Stimulated activated CD8-positive, alpha-beta memory T cell treated with anti-CD3 and anti-CD28 coated beads, Interleukin-4, amount 100 ng/mL, for 1 hour (primary cell): Measurements from ENCODE around the gene PAFAH2.
"Not testable (repeated sequence)": the region's sequence is repeated elsewhere in the genome, so short reads cannot be mapped to it uniquely, and the experiment has no call there.

Source experiments
- DNase-seq, 2 donors: peaks; one replicate each; pipeline ENCODE4 v3.0.0-alpha.2; 2020; ENCODE audit warnings: low read depth in 2 of 2, low spot score in 1 of 2

The PAFAH2 gene

DNA sequence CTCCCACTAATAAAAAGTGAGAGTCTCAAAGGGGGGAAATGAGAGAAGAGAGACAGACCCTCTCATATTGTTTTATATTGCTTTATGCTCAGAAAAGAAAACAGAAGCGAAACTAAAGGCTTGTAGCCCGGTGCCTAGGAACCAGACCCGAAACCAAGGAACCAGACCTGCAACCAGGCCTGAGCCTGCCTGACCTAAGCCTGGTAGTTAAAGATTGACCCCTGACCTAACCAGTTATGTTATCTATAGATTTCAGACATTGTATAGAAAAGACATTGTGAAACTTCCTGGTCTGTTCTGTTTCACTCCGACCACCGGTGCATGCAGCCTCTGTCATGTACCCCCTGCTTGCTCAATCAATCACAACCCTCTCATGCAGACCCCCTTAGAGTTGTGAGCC is 54.4 kb downstream of the PAFAH2 start:
- not testable (repeated sequence) for DNase-seq

DNA sequence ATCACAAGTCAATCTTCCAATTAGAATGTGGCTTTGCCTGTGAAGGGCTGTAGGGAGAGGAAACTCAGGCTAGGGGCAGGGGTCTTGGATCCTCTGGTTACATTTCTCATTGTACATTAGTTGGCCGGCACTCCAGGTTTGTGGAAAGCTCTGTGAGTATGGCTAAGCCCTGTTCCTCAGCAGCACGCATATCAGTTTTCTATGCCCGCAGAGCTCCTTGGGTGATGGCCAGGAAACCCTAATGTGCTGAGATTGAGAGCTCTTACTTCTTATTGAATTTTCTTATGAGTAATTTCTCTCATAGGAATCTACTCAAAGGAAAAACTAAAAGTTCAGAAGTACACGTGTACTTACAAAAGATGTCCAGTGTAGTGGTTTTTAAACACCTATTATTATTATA is 60.9 kb downstream of the PAFAH2 start:
- DNase-seq = no peak

DNA sequence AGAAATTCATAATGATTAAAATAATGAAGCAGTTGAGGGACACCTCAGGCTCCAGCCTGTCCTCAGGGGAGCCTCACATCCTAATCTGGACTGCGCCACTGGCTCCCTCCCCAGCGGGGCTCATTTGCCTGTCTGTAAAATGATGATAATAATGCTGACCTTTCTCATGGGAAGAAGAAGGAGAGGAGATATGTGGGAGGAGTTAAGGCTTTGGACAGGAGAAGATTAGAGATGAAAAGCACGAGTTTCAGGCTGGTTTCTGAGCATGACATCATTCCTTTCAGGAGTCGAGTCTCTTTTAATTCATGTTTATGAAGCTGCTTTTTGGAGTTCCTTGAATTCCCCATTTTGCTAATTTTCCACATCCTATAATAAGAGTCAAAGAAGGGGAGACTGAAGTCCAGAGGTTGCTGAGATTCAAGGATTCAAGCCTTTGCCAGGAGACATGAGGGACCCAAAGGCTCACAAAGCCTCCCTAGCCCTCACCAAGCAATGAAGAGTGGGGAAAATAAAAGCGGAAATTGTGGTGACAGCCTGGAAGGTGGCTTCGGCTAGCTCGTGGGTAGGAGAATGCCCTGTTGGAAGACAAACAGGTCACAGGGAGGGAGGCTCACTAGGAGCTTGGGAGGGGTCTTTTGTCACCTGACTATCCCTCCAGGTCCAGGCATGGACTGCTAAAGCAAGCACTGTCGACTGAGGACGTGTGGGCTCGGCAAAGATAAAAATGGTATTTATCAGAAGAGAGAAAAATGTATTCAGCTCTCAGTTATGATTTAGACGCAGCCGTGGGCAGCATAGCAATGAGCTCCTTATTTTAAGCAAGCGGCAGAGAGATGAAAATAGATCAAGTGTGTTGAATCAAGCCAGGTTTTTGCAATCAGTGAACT is 64.1 kb downstream of the PAFAH2 start:
- no peak for DNase-seq

DNA sequence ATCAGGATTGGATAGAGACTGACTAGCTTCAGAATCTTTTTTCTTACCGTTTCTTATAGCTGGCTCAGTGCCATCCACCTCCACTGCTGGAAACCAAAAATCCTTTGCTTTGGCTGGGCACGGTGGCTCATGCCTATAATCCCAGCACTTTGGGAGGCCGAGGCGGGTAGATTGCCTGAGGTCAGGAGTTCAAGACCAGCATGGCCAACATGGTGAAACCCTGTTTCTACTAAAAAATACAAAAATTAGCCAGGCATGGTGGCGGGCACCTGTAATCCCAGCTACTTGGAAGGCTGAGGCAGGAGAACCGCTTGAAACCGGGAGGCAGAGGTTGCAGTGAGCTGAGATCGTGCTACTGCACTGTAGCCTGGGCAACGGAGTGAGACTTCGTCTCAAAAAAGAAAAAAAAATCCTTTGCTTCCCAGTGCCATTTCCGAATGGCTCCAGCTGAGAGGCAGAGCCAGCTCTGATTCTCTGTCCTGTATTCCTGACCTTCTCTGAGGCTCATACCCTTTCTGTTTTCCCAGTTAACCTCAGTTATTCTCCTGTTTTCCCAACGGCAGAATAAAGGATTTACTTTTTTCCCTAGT is 65.0 kb downstream of the PAFAH2 start:
- DNase-seq = not testable (repeated sequence)

DNA sequence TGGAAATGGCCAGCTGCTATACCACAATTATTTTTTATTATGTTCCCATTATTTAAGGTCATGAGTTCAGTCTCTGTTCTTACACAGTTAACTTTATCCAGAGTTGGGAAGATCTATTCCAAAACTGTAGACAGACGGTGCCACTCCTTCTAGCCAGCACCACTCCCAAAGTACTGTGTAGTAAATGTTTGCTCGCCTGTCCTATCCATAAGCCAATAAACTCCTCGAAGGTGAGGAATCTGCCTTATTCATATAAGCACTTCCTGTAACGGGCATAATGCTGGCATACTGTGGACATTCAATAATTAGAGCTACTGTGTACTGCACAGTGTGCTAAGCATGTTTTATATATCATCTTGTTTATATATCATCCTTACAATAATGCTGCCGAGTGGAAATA is 65.5 kb downstream of the PAFAH2 start:
- no peak for DNase-seq

DNA sequence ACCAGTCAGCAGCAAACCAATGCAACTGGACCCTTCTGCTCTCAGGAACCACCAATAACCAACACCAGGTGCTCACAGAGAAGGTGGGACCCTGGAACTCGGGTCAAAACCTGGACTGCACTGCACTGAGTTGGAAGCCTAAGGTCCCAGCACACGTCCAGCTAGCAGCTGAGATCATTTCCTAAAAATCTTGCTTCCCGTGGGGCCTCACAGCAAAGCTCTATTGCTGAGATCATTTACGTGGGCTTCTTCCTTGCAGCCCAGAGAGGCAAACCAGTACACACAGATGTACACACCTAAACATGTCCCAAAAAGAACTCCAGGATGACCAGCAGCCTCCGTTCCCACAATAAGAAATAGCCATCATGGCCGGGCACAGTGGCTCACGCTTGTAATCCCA is 68.8 kb downstream of the PAFAH2 start:
- DNase-seq = no peak

DNA sequence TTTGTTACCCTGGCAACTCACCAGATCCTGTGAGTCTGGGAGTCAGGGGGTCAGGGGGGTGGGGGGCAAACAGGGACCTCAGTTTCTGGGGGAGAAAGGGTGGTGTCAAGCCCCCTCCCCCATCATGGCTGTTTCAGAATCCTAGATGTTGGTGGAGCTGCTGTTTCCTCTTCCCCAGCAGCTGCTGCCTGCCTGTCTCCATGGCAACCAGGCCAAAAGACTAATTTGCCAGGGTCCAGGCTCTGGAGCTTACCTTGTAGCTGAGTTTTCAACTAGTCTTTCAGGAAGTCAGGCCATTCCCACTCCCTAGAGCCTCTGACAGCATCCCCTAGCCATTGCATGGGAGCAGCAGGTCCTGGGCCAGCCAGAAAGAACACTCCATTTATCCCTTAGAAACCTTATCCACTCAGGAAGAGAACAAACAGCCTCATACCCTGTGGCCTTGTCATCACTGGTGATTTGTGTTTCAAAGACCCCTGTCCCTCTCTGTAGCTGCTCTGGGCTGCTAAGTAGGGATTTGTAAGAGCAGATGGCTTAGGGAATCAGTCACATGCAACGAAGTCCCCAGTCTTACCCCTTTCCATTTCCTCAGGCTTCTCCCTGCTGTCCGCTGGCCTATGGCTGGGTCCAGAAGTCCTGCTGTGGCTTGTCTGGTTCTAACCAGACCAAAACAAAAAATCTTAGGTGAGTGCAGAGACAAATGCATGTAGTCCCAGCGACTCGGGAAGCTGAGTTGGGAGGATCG is 70.2 kb downstream of the PAFAH2 start:
- no peak for DNase-seq

DNA sequence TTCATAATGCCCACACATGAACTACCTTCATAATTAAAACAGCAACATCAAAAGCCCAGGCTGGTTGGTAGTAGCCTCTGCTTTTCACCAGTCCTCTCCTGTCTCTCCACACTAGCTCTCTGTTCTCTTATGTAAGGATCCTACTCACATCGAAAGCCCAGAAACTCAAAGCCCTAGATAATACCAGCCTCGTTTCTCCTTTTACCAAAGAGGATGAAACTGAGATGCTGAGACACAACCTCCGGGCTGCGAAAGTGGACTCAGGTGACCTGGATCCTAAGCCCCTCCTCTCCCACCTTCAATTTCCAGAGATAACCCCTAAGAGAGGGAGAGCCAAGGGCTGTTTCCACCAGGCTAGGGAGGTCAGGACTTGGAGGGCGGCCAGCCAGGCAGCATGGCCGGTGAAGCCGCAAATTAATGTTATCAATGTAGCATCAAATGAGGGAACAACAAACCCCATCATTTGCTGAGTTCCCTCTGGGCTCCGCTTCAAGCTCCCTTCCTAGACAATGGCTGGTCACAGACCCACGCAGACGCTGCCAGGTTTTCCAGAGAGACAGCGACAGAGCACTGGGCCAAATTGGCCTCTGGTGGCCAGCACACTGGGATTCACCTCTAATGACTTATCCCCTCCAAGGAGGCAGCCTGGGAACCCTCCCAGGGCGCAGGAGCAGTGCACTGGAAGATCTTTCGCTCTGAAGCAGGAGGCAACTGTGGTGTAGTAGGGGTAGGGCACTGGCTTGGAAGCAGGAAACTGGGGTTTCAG is 70.9 kb downstream of the PAFAH2 start:
- no peak for DNase-seq

DNA sequence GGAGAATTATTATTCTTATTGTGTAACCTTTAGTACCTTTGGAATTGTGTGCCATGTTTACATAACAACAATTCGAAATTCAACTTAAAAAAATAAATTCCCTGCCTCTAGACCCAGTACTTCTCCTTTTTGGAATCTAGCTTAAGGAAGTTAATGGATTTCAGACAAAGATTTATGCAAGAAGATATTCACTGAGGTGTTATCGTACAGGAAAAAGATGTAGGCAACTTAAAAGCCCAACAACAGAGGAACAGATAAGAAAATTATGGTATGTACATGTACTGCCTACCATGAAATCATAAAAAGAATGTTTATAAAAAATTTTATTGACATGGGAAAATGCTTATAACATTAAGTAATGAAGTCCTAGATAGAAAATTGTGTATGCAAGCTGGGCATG is 73.4 kb downstream of the PAFAH2 start:
- DNase-seq = no peak

DNA sequence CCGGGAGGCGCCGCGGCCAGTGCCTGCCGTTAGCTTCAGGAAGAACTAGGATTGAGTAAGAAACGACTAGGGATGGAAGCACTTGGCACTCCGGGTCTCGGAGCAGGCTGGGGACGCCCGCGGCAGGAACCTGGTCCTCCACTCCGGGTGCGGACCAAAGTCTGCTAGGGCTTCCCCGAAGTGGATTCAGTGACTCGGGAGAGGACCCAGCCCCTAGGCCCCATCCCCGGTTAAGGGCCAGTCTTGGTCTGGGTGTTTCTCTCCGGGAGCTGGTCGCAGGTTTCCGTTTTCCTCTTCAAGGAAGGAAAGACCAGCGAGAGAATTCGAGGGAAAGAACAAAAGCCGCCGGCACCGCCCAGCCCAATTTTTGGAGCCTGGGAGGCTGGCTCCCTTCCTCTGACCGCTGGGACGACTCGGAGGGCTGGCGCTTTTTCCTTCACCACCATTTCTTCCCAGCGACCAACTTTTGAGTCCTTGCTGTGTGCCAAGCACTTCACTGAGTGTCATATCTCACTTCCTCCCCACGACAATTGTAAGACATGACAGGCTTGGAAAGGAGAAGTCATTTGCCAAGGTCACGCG is 74.8 kb downstream of the PAFAH2 start:
- no peak for DNase-seq

DNA sequence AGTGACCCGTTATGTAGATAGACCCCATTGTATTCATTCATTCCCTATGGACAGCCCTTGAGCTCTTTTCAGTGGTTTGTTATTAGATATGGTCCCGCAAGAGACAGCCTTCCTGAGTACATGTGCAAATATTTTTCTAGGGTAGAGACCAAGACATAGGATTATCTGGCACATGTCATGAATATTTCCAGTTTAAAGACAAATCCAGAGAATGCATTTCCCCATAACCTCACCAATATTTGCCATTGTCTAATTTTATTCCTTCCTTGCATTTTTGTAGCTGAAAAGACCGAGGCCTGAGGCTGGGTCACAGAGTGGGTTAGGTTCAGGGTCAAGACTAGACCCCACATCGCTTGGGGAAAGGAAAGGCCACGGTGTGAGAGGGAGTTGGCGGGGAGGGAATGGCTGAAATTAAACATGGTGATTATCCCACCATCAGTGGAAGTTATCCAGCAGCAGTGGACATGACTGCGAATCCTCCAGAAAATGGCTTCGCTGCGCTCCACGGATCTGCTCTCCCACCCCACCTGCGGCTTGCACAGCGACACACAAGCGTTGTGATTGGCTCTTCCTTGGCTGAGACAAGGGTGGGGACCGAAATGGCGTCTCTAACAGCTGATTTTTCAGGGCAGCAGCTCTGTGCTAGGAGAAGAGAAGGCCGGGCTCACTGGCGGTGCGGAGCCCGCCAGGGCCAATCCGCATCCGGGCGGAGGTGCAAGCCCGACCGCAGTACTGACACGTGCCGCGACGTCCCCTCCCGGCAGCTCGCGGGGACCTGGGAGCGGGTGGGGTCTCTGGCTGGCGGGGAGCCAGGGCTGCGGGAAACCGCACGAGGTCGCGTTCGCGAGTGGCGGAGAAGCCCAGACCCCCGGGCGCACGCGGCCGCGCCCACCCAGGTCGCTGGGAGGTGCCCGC is 75.5 kb downstream of the PAFAH2 start:
- peak in 1 of 2 donors; percentile 18 for DNase-seq

DNA sequence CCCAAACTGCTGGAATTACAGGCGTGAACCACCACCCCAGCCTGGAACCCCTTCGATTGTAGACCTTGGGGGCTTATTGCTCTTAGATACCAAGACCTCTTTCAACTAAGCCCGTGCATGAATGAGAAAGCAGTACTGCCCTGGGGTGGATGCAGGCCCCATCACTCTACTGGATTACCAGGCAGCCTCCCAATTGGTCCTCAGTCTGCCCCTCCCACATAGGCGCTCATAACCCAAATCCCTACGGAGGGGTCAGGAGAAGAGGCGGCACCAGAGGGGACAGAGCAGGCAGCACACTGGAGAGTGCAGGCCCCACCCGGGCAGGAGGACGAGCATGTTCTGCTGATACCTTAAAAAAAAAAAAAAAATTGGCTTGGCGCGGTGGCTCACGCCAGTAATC is 79.2 kb downstream of the PAFAH2 start:
- DNase-seq = no peak

DNA sequence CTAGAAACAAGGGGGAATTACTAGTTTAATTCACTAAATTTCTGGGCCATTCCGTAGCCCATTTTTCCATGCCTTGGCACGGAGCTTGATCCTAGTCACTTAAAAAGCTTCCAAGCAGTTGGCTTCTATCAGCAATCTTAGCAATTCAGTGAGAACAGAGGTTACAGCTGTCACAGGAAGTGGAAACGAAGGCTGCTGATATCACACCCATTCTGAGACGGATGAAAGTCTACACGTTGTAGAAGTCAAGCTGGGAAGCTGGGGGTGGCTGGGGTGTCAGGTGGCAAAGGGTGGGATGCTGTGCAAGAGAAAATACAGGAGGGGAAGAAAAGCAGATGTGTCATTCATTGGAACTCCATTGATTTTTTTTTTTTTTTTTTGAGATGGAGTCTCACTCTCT is 79.9 kb downstream of the PAFAH2 start:
- no peak for DNase-seq

DNA sequence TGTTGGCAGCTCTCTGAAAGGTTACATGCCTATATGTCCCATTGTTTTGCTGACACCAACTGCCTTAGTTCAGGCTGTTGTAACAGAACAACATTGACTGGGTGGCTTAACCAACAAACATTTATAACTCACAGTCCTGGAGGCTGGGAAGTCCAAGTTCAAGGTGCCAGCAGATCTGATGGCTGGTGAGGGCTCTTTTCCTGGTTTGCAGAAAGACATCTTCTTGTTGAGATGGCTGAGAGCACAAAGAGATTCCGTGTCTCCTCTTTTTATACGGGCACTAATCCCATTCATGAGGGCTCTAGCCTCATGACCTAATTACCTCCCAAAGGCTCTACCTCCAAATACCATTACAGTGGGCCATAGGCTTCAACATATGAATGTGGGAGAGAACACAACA is 81.4 kb downstream of the PAFAH2 start:
- no peak for DNase-seq

DNA sequence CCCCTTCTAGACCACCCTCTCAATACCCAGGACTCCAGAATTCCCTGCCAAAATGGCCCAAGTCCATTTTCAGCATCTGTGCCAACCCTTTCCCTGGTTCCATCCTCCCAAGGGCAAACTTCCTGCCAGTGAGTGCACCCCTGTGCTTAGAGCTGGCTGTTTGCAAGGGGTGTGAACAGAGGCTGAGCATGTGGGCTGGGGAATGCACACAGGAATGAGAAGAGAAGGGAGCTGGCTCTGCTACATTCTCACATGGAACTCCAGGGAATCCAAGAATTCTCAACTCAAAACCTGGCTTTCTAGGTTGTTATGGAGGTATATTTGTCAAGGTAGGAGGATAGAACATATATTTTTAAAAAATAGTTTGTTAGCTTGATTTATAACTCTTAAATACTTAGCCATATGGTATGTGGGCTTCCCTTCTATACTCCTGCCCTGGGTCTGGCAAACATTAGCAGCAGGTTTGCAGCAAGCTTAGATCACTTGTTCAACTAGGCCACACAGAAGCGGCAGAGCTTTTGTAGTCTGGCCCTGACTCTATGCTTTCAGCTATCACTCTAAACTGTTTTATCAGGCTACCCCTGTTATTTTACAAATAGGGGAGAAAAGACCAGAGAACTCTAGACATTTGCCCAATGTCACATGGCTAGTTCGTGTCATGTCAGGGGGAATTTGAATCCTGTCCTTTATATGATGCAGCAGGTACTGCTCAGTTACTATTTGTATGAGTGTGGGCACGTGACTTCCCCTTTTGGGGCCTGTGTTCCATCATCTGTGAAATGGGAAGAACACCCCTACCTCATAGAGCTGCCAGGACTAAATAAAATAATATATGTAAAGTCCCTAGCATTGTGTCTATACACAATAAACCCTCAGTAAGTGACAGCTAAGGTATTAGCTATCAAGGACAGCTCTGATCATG is 83.5 kb downstream of the PAFAH2 start:
- DNase-seq = no peak

DNA sequence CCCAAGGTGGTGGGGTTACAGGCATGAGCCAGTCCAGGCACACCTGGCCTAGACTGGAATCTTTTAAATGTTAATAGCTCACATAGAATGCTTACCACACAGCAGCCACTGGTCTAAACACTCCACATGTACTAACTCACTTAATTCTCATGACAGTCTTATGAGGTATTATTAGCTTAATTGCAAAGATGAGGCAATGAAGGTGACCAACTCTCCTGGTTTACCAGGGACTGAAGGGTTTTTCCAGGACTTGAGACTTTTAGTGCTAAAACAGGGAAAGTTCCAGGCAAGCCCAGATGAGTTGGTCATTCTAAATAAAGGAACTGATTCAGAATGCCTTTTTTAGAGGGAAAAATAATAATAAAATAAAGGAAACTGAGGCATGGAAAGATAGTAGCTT is 84.7 kb downstream of the PAFAH2 start:
- DNase-seq = no peak

DNA sequence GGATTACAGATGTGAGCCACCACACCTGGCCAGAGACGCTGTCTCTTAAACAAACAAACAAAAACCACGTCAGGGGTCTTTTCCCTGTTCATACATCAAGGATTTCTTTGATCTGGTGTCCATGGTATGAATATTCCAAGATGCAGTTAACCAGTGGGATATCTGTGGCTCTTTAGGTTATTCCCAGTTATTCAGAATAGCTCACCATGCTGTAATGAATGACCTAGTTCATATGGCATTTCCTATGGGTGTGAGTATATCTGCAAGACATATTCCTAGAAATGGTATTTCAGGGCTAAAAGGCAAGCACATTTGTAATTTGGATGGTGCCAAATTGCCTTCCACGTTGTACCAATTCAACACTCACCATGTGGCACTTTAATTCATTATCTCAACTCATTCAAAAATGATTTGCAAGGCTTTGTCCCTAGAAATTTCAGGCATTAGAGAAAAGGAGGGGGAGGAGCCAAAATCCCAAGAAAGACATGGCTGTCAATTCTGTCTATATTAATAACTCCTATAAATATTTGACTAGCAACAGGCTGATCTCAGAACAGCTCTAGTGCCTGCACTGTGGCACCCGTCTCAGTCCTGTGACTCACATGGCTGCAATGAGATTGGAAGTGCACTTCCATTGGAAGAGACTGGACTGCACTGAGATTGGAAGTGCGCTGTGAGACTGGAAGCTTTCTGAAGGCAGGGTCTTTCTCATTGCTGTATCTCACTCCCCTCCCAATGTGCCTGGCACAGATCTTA is 85.6 kb downstream of the PAFAH2 start:
- no peak for DNase-seq

DNA sequence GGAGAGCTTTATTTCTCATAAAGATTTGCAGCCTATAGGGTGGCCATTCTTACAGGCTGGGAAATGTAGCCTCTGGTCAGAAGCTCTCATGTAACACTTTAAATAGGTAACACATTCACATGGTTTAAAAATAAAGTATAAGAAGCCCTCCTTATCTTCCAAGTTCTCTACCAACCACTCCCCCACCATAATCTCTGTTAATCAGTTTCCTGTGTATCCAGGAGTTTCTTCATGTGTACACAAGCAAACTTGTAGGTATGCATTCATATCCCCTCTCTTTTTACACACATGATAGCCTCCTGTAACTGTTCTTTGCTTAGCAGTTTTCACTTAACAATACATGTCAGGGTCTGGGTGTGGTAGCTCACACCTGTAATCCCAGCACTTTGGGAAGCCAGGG is 86.7 kb downstream of the PAFAH2 start:
- no peak for DNase-seq
